CD14-positive monocyte (primary cell): ENCODE results near the gene HERC5. TPM values are rescaled to one million over a fixed set of nuclear protein-coding genes. Genes with fewer than 3 reads are reported as not detected.
A peak's percentile ranks its signal among the peaks of the same experiment; 100 is the strongest.

ENCODE experiments used
- DNase-seq, 3 donors: peaks; one replicate each; pipeline ENCODE4 v3.0.0-alpha.2; 2011 to 2022
- H2AFZ ChIP-seq: 2 replicates; pipeline ENCODE4 v1.6.0; 2012; ENCODE audit warnings: mild to moderate bottlenecking, low read depth, low read length, inconsistent platforms; ENCODE audit not compliant: insufficient read depth, poor library complexity, severe bottlenecking
- H3K27ac ChIP-seq, 2 donors: 1 replicate in 1 of 2; 2 replicates in 1 of 2; pipeline ENCODE4 v1.5.1; 2012 to 2013; ENCODE audit warnings: low read length in 2 of 2, control low read depth in 1 of 2, inconsistent platforms in 1 of 2, low read depth in 1 of 2, mild to moderate bottlenecking in 1 of 2
- H3K27me3 ChIP-seq, 2 donors: one replicate each; pipeline versions ENCODE4 v1.6.0 to v1.6.1; 2011 to 2013; ENCODE audit warnings: low read length in 2 of 2; ENCODE audit not compliant: control insufficient read depth in 2 of 2, insufficient read depth in 2 of 2
- H3K36me3 ChIP-seq, 2 donors: replicated peaks in 1 of 2; 1 replicate in 1 of 2; 2 replicates in 1 of 2; pipeline versions ENCODE4 v1.5.1 to v1.6.1; 2012 to 2013; ENCODE audit warnings: low read length in 2 of 2, control low read depth in 1 of 2, inconsistent platforms in 1 of 2, mild to moderate bottlenecking in 1 of 2; ENCODE audit not compliant: insufficient read depth in 2 of 2, control insufficient read depth in 1 of 2
- H3K4me1 ChIP-seq, 2 donors: 1 replicate in 1 of 2; 2 replicates in 1 of 2; pipeline versions ENCODE4 v1.5.1 to v1.6.1; 2012 to 2013; ENCODE audit warnings: low read length in 2 of 2, control low read depth in 1 of 2, inconsistent platforms in 1 of 2, mild to moderate bottlenecking in 1 of 2, moderate library complexity in 1 of 2; ENCODE audit not compliant: insufficient read depth in 2 of 2, control insufficient read depth in 1 of 2
- H3K4me2 ChIP-seq: replicated peaks from 2 replicates; pipeline ENCODE3; 2012; ENCODE audit warnings: low read length, moderate library complexity, mild to moderate bottlenecking; ENCODE audit not compliant: poor library complexity, severe bottlenecking; ENCODE audit errors: extremely low read depth
- H3K4me3 ChIP-seq, 3 experiments: fragments of 200-600 bp in 1 of 3; sonication (generic) in 1 of 3; replicated peaks in 1 of 3; 1 replicate in 2 of 3; 2 replicates in 1 of 3; pipeline ENCODE4 v1.5.1; 2011 to 2013; ENCODE audit warnings: low read length in 3 of 3, mild to moderate bottlenecking in 3 of 3, control low read depth in 2 of 3, low read depth in 2 of 3, inconsistent platforms in 1 of 3, moderate library complexity in 1 of 3
- H3K79me2 ChIP-seq: 2 replicates; pipeline ENCODE4 v1.6.0; 2012; ENCODE audit warnings: mild to moderate bottlenecking, control low read depth, inconsistent platforms, low read length, moderate library complexity; ENCODE audit not compliant: insufficient read depth
- H3K9ac ChIP-seq: 2 replicates; pipeline ENCODE4 v1.6.0; 2017; ENCODE audit warnings: low read length, mild to moderate bottlenecking; ENCODE audit not compliant: insufficient read depth, poor library complexity, severe bottlenecking
- H3K9me3 ChIP-seq, 2 donors: replicated peaks in 1 of 2; 1 replicate in 1 of 2; 2 replicates in 1 of 2; pipeline versions ENCODE4 v1.5.1 to v1.6.1; 2012 to 2013; ENCODE audit warnings: low read length in 2 of 2, control low read depth in 1 of 2; ENCODE audit not compliant: control insufficient read depth in 1 of 2, insufficient read depth in 1 of 2
- H4K20me1 ChIP-seq: 2 replicates; pipeline ENCODE4 v1.6.0; 2012; ENCODE audit warnings: mild to moderate bottlenecking, low read length, control low read depth, moderate library complexity; ENCODE audit not compliant: insufficient read depth
- H3K27ac Mint-ChIP-seq, 7 donors: one replicate each; pipeline ENCODE4 v1.8.0; 2020; ENCODE audit warnings: mild to moderate bottlenecking in 7 of 7, mixed read lengths in 7 of 7, moderate library complexity in 6 of 7, inconsistent platforms in 2 of 7
- H3K27me3 Mint-ChIP-seq, 3 donors: one replicate each; pipeline ENCODE4 v1.8.0; 2021 to 2022; ENCODE audit warnings: low read depth in 3 of 3, mild to moderate bottlenecking in 3 of 3, mixed read lengths in 3 of 3, moderate library complexity in 3 of 3, inconsistent platforms in 1 of 3
- H3K36me3 Mint-ChIP-seq, 2 donors: one replicate each; pipeline ENCODE4 v1.8.0; 2020; ENCODE audit warnings: mixed read lengths in 2 of 2, inconsistent platforms in 1 of 2, mild to moderate bottlenecking in 1 of 2
- H3K4me1 Mint-ChIP-seq: one replicate; pipeline ENCODE4 v1.8.0; 2020; ENCODE audit warnings: mild to moderate bottlenecking, mixed read lengths
- H3K4me3 Mint-ChIP-seq, 2 donors: one replicate each; pipeline ENCODE4 v1.8.0; 2020; ENCODE audit warnings: mild to moderate bottlenecking in 2 of 2, mixed read lengths in 2 of 2, moderate library complexity in 1 of 2
- H3K9me3 Mint-ChIP-seq, 7 donors: one replicate each; pipeline ENCODE4 v1.8.0; 2020 to 2022; ENCODE audit warnings: mixed read lengths in 7 of 7, mild to moderate bottlenecking in 6 of 7, moderate library complexity in 6 of 7, inconsistent platforms in 2 of 7
- WGBS: methylation state at CpG from one replicate; pipeline ENCODE4 v1.1.5; 2013; ENCODE audit warnings: missing lambda C conversion rate; ENCODE audit not compliant: insufficient coverage; 5-methylcytosine and 5-hydroxymethylcytosine counted together
- intact Hi-C, 2 donors: fragments of 100-400 bp; cut with micrococcal nuclease; formaldehyde crosslinking; loops; one replicate each; pipeline versions ENCODE4 v1.15.0 to v1.15.1; 2023
- polyA plus RNA-seq, 3 donors: library from polyadenylated mRNA; depleted of rRNA in 1 of 3; unstranded in 2 of 3; stranded (reverse) in 1 of 3; fragments of 300-500 nt in 2 of 3; fragments of >200 nt in 1 of 3; fragmentation: Illumina TruSeq in 2 of 3; gene quantifications; 1 replicate in 2 of 3; 2 replicates in 1 of 3; pipeline ENCODE4 v1.2.3, GENCODE V29; 2012 to 2021
- TF ChIP-seq, protein P1 (sequence below): fragments of 200-600 bp; IDR thresholded peaks from one replicate; pipeline ENCODE4 v1.8.0; 2022; ENCODE audit warnings: antibody characterized with exemption, mild to moderate bottlenecking

The HERC5 gene
- polyA plus RNA-seq, 3 donors, result 2.9 to 10.4 (median 8.1) TPM

DNA sequence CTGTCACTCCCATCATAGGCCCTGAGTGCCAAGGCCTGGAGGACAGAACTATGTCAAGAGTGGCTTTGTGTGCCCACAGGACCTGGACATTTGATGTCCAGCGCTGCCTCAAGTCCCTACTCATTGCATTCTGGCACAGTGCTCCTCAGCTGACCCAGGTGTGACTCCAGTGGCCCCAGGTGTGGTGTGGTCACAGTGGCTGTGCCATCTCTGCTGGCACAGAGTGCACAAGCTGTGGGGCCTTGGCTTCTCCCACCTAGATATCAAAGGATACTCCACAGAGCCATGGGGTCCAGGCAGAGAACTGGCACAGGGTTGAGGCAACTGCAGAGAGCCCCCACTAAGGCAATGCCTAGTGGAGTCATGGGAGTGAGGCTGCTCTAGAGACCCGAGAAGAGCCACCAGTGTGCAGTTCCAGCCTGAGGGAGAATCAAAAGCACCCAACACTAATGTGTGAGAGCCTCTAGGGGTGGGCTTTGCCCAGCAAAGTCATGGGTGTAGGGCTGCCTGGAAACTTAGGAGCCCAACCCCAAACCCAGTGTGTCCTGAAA lies 41.0 kb downstream of the HERC5 start:
- H4K20me1 ChIP-seq, result no peaks in the 10 kb centered on the region
- Mint-ChIP-seq H3K4me1 (no peaks in the 10 kb centered on the region), H3K36me3 (peaks cover 62 to 63% of the 10 kb centered on the region in 2 donors), H3K27me3 (no peaks in the 10 kb centered on the region), H3K9me3 (no peaks in the 10 kb centered on the region), H3K4me3 (no peak overlapping the region), H3K27ac (peak overlapping the region in 1 of 7 donors; percentile 49)
- H3K4me3 ChIP-seq, result no peak overlapping the region
- no peak overlapping the region for H2AFZ ChIP-seq
- TF ChIP-seq, protein P1, sequence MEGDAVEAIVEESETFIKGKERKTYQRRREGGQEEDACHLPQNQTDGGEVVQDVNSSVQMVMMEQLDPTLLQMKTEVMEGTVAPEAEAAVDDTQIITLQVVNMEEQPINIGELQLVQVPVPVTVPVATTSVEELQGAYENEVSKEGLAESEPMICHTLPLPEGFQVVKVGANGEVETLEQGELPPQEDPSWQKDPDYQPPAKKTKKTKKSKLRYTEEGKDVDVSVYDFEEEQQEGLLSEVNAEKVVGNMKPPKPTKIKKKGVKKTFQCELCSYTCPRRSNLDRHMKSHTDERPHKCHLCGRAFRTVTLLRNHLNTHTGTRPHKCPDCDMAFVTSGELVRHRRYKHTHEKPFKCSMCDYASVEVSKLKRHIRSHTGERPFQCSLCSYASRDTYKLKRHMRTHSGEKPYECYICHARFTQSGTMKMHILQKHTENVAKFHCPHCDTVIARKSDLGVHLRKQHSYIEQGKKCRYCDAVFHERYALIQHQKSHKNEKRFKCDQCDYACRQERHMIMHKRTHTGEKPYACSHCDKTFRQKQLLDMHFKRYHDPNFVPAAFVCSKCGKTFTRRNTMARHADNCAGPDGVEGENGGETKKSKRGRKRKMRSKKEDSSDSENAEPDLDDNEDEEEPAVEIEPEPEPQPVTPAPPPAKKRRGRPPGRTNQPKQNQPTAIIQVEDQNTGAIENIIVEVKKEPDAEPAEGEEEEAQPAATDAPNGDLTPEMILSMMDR, result no peak
- no peaks in the 10 kb centered on the region for H3K4me1 ChIP-seq
- no peak for DNase-seq
- H3K9me3 ChIP-seq, result no peaks in the 10 kb centered on the region
- H3K27me3 ChIP-seq, result no peaks in the 10 kb centered on the region
- no peaks in the 10 kb centered on the region for H3K79me2 ChIP-seq
- WGBS, result 100% methylated on average over 2 of the region's 2 CpGs
- peaks cover 45 to 95% of the 10 kb centered on the region in 2 donors for H3K36me3 ChIP-seq
- H3K27ac ChIP-seq, result no peak overlapping the region
- intact Hi-C loops, result no loop called here
- no peak overlapping the region for H3K4me2 ChIP-seq
- no peak overlapping the region for H3K9ac ChIP-seq

GRCh38 chr4:88503344-88503743 lies 46.4 kb downstream of the HERC5 start:
- no peak for DNase-seq
- Mint-ChIP-seq H3K4me3 (no peak overlapping the region), H3K9me3 (no peaks in the 10 kb centered on the region), H3K36me3 (peaks cover 51 to 55% of the 10 kb centered on the region in 2 donors), H3K27ac (no peak overlapping the region), H3K4me1 (peaks cover under 1% of the 10 kb centered on the region), H3K27me3 (no peaks in the 10 kb centered on the region)
- Histone ChIP-seq H3K9me3 (no peaks in the 10 kb centered on the region), H3K4me2 (no peak overlapping the region), H2AFZ (no peak overlapping the region), H3K79me2 (no peaks in the 10 kb centered on the region), H3K4me3 (no peak overlapping the region), H4K20me1 (no peaks in the 10 kb centered on the region), H3K36me3 (peaks cover 27 to 79% of the 10 kb centered on the region in 2 donors), H3K4me1 (no peaks in the 10 kb centered on the region), H3K27ac (no peak overlapping the region), H3K9ac (no peak overlapping the region), H3K27me3 (no peaks in the 10 kb centered on the region)
- intact Hi-C loops, result no loop called here
- WGBS, result no CpG with 5 or more reads among the region's 2 CpGs
- TF ChIP-seq, protein P1, result no peak
